Liver (tissue), 9 donors: ENCODE measurements around the gene SCNN1B. TPM values are rescaled to one million over a fixed set of nuclear protein-coding genes. Genes with fewer than 3 reads are reported as not detected.

Experiments
- DNase-seq: peaks from one replicate; pipeline ENCODE4 v3.0.0-alpha.2; 2017; ENCODE audit warnings: low spot score
- H3K27ac ChIP-seq, 2 donors: one replicate each; pipeline ENCODE4 v1.7.0; 2013; ENCODE audit warnings: inconsistent platforms in 2 of 2, low read length in 2 of 2, control low read depth in 1 of 2, low read depth in 1 of 2, mild to moderate bottlenecking in 1 of 2
- H3K27me3 ChIP-seq, 4 donors: one replicate each; pipeline versions ENCODE4 v1.6.1 to v1.7.0; 2013; ENCODE audit warnings: low read length in 3 of 4, inconsistent platforms in 1 of 4, mild to moderate bottlenecking in 1 of 4, moderate library complexity in 1 of 4; ENCODE audit not compliant: control insufficient read depth in 4 of 4, insufficient read depth in 4 of 4
- H3K36me3 ChIP-seq, 4 donors: one replicate each; pipeline versions ENCODE4 v1.6.1 to v1.7.0; 2013; ENCODE audit warnings: low read length in 3 of 4, mild to moderate bottlenecking in 3 of 4, low read depth in 1 of 4, moderate library complexity in 1 of 4; ENCODE audit not compliant: control insufficient read depth in 4 of 4, insufficient read depth in 3 of 4
- H3K4me1 ChIP-seq, 4 donors: one replicate each; pipeline versions ENCODE4 v1.6.1 to v1.7.0; 2013; ENCODE audit warnings: low read length in 3 of 4, mild to moderate bottlenecking in 3 of 4, moderate library complexity in 1 of 4; ENCODE audit not compliant: control insufficient read depth in 4 of 4, insufficient read depth in 4 of 4
- H3K4me3 ChIP-seq, 3 donors: one replicate each; pipeline versions ENCODE4 v1.6.1 to v1.7.0; 2013; ENCODE audit warnings: low read length in 3 of 3, control low read depth in 1 of 3, low read depth in 1 of 3, mild to moderate bottlenecking in 1 of 3
- H3K9ac ChIP-seq, 2 donors: one replicate each; pipeline ENCODE4 v1.7.0; 2013; ENCODE audit warnings: low read length in 2 of 2, mild to moderate bottlenecking in 2 of 2, moderate library complexity in 2 of 2, control low read depth in 1 of 2, low read depth in 1 of 2
- H3K9me3 ChIP-seq, 4 donors: one replicate each; pipeline versions ENCODE4 v1.6.1 to v1.7.0; 2013; ENCODE audit warnings: low read length in 3 of 4; ENCODE audit not compliant: control insufficient read depth in 4 of 4
- EGR1 ChIP-seq, 2 donors: IDR thresholded peaks; 2 replicates each; pipeline ENCODE4 v1.6.1; 2016 to 2018; ENCODE audit warnings: antibody characterized with exemption in 2 of 2, low read depth in 2 of 2
- FOXA1 ChIP-seq: IDR thresholded peaks from 2 replicates; pipeline ENCODE4 v1.6.1; 2016; ENCODE audit warnings: antibody characterized with exemption
- FOXA2 ChIP-seq: IDR thresholded peaks from 2 replicates; pipeline ENCODE4 v1.6.1; 2016; ENCODE audit warnings: antibody characterized with exemption
- GABPA ChIP-seq, 2 donors: IDR thresholded peaks in 1 of 2; conservative IDR thresholded peaks in 1 of 2; 2 replicates each; pipeline ENCODE4 v1.6.1; 2016; ENCODE audit warnings: antibody characterized with exemption in 2 of 2, mild to moderate bottlenecking in 1 of 2, moderate library complexity in 1 of 2
- HNF4A ChIP-seq, 2 donors: conservative IDR thresholded peaks; 2 replicates each; pipeline ENCODE4 v1.6.1; 2016; ENCODE audit warnings: antibody characterized with exemption in 2 of 2, mild to moderate bottlenecking in 2 of 2
- JUND ChIP-seq, 2 donors: IDR thresholded peaks; 2 replicates each; pipeline ENCODE4 v1.6.1; 2016; ENCODE audit warnings: antibody characterized with exemption in 2 of 2
- NR2F2 ChIP-seq: IDR thresholded peaks from 2 replicates; pipeline ENCODE4 v1.6.1; 2016; ENCODE audit warnings: antibody characterized with exemption
- RAD21 ChIP-seq, 2 donors: IDR thresholded peaks; 2 replicates each; pipeline ENCODE4 v1.6.1; 2016; ENCODE audit warnings: antibody characterized with exemption in 2 of 2, mild to moderate bottlenecking in 2 of 2
- RXRA ChIP-seq, 2 donors: IDR thresholded peaks; 2 replicates each; pipeline ENCODE4 v1.6.1; 2017 to 2018; ENCODE audit warnings: antibody characterized with exemption in 2 of 2, mild to moderate bottlenecking in 1 of 2
- SP1 ChIP-seq: IDR thresholded peaks from 2 replicates; pipeline ENCODE4 v1.6.1; 2018; ENCODE audit warnings: antibody characterized with exemption, mild to moderate bottlenecking
- TAF1 ChIP-seq: conservative IDR thresholded peaks from 2 replicates; pipeline ENCODE4 v1.6.1; 2016; ENCODE audit warnings: antibody characterized with exemption, mild to moderate bottlenecking
- WGBS: extraction: QIAGEN DNeasy Blood & Tissue Kit; methylation state at CpG from one replicate; pipeline ENCODE4 v1.1.7; 2013; 5-methylcytosine and 5-hydroxymethylcytosine counted together
- polyA plus RNA-seq, 2 donors: library from polyadenylated mRNA; stranded (reverse) in 1 of 2; unstranded in 1 of 2; fragments of 200-250 nt in 1 of 2; fragments of >200 nt in 1 of 2; fragmentation: Nextera tagmentation in 1 of 2; extraction: Ambion mirVana in 1 of 2; gene quantifications; one replicate each; pipeline versions ENCODE4 v1.2.1 to v1.2.3, GENCODE V29; 2013 to 2015
- total RNA-seq, 2 donors: library from RNA; depleted of rRNA; stranded (reverse); fragments of >200 nt; gene quantifications; one replicate each; pipeline ENCODE4 v1.2.3, GENCODE V29; 2014
- TF ChIP-seq, protein P1 (sequence below): IDR thresholded peaks from 2 replicates; pipeline ENCODE4 v1.6.1; 2016; ENCODE audit warnings: antibody characterized with exemption, mild to moderate bottlenecking
- TF ChIP-seq, protein P2 (sequence below): IDR thresholded peaks from 2 replicates; pipeline ENCODE4 v1.6.1; 2016; ENCODE audit warnings: antibody characterized with exemption
- TF ChIP-seq, protein P3 (sequence below): fragments of 150-350 bp; IDR thresholded peaks from 2 replicates; pipeline ENCODE4 v1.5.1; 2017; ENCODE audit warnings: improper control_type of control experiment, low read depth, low read length; ENCODE audit not compliant: missing input control
- TF ChIP-seq, protein P4 (sequence below): IDR thresholded peaks from 2 replicates; pipeline ENCODE4 v1.6.1; 2016; ENCODE audit warnings: antibody characterized with exemption
- TF ChIP-seq, protein P5 (sequence below): IDR thresholded peaks from 2 replicates; pipeline ENCODE4 v1.6.1; 2016; ENCODE audit warnings: antibody characterized with exemption
- donor health status: healthy.
- donor health status: healthy.
- donor health status: healthy.
- donor health status: healthy.
- donor health status: healthy.

Gene SCNN1B
- total and polyA plus RNA-seq, 4 donors, result 0.08 to 0.17 (median 0.14) TPM; not detected in 1

DNA sequence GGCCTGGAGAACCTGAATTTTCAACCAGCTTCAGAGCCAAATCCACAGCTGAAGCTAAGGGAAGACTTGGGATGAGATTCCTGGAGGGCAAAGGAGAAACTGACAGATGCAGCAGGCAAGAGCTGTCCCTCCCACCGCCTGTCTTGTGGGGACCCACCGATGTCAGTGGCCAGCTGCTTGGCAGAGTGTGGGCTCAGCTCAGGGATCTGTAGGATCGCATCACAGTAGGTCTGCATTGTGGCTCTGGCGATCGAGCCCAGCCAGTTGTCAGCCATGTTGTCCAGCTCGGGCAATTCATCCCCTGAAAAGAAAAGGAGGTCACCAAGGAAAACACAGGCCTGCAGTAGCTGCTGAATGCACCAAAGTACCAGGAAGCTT, 90.1 kb downstream of the SCNN1B start:
- TF ChIP-seq FOXA2, result no peak
- TF ChIP-seq, protein P1, sequence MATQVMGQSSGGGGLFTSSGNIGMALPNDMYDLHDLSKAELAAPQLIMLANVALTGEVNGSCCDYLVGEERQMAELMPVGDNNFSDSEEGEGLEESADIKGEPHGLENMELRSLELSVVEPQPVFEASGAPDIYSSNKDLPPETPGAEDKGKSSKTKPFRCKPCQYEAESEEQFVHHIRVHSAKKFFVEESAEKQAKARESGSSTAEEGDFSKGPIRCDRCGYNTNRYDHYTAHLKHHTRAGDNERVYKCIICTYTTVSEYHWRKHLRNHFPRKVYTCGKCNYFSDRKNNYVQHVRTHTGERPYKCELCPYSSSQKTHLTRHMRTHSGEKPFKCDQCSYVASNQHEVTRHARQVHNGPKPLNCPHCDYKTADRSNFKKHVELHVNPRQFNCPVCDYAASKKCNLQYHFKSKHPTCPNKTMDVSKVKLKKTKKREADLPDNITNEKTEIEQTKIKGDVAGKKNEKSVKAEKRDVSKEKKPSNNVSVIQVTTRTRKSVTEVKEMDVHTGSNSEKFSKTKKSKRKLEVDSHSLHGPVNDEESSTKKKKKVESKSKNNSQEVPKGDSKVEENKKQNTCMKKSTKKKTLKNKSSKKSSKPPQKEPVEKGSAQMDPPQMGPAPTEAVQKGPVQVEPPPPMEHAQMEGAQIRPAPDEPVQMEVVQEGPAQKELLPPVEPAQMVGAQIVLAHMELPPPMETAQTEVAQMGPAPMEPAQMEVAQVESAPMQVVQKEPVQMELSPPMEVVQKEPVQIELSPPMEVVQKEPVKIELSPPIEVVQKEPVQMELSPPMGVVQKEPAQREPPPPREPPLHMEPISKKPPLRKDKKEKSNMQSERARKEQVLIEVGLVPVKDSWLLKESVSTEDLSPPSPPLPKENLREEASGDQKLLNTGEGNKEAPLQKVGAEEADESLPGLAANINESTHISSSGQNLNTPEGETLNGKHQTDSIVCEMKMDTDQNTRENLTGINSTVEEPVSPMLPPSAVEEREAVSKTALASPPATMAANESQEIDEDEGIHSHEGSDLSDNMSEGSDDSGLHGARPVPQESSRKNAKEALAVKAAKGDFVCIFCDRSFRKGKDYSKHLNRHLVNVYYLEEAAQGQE, result no peak
- no peak for TF ChIP-seq HNF4A (conservative IDR thresholded peaks at IDR 0.05)
- no peak for TF ChIP-seq TAF1
- TF ChIP-seq EGR1 (IDR thresholded peaks at IDR 0.05; ENCODE audit: low read depth in 2 of 2), result no peak
- TF ChIP-seq, protein P2, sequence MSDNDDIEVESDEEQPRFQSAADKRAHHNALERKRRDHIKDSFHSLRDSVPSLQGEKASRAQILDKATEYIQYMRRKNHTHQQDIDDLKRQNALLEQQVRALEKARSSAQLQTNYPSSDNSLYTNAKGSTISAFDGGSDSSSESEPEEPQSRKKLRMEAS, result no peak
- TF ChIP-seq FOXA1, result no peak
- TF ChIP-seq RAD21 (IDR thresholded peaks at IDR 0.05), result no peak
- no peak for TF ChIP-seq SP1
- TF ChIP-seq, protein P3, sequence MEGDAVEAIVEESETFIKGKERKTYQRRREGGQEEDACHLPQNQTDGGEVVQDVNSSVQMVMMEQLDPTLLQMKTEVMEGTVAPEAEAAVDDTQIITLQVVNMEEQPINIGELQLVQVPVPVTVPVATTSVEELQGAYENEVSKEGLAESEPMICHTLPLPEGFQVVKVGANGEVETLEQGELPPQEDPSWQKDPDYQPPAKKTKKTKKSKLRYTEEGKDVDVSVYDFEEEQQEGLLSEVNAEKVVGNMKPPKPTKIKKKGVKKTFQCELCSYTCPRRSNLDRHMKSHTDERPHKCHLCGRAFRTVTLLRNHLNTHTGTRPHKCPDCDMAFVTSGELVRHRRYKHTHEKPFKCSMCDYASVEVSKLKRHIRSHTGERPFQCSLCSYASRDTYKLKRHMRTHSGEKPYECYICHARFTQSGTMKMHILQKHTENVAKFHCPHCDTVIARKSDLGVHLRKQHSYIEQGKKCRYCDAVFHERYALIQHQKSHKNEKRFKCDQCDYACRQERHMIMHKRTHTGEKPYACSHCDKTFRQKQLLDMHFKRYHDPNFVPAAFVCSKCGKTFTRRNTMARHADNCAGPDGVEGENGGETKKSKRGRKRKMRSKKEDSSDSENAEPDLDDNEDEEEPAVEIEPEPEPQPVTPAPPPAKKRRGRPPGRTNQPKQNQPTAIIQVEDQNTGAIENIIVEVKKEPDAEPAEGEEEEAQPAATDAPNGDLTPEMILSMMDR, result no peak
- TF ChIP-seq NR2F2, result no peak
- TF ChIP-seq, protein P4, sequence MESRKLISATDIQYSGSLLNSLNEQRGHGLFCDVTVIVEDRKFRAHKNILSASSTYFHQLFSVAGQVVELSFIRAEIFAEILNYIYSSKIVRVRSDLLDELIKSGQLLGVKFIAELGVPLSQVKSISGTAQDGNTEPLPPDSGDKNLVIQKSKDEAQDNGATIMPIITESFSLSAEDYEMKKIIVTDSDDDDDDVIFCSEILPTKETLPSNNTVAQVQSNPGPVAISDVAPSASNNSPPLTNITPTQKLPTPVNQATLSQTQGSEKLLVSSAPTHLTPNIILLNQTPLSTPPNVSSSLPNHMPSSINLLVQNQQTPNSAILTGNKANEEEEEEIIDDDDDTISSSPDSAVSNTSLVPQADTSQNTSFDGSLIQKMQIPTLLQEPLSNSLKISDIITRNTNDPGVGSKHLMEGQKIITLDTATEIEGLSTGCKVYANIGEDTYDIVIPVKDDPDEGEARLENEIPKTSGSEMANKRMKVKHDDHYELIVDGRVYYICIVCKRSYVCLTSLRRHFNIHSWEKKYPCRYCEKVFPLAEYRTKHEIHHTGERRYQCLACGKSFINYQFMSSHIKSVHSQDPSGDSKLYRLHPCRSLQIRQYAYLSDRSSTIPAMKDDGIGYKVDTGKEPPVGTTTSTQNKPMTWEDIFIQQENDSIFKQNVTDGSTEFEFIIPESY, result no peak
- TF ChIP-seq GABPA (IDR thresholded peaks at IDR 0.05 in 1 of 2, conservative IDR thresholded peaks at IDR 0.05 in 1 of 2), result no peak
- TF ChIP-seq JUND (IDR thresholded peaks at IDR 0.05), result no peak
- TF ChIP-seq, protein P5, sequence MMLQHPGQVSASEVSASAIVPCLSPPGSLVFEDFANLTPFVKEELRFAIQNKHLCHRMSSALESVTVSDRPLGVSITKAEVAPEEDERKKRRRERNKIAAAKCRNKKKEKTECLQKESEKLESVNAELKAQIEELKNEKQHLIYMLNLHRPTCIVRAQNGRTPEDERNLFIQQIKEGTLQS, result no peak
- TF ChIP-seq RXRA (IDR thresholded peaks at IDR 0.05), result no peak
- H3K27me3 ChIP-seq, result no peaks in the 10 kb centered on the region
- no peak overlapping the region for H3K4me3 ChIP-seq
- H3K4me1 ChIP-seq, result no peaks in the 10 kb centered on the region
- no peak overlapping the region for H3K9ac ChIP-seq
- no peak overlapping the region for H3K27ac ChIP-seq
- no peaks in the 10 kb centered on the region for H3K9me3 ChIP-seq
- H3K36me3 ChIP-seq, result peaks cover 8 to 51% (median 27%) of the 10 kb centered on the region in 4 donors
- WGBS, result 98% methylated on average over 6 of the region's 6 CpGs
- DNase-seq, result no peak
